GM12878 (cell line): Measurements from ENCODE around the gene TBC1D2B. TPM values are rescaled to one million over a fixed set of nuclear protein-coding genes. Genes with fewer than 3 reads are reported as not detected.

Experiments used
- ATAC-seq: fragments of 200-7000 bp; cut with Tn5 transposase; 3 replicates; pipeline ENCODE4 v1.9.1; 2020; ENCODE audit warnings: mild to moderate bottlenecking, moderate library complexity
- BruUV-seq: library from RNA; stranded (reverse); fragments of 400-500 nt; replicated peaks from 2 replicates; lab custom pipeline; 2021; lab: Mats Ljungman, UMichigan
- CTCF ChIA-PET: fragments of 300-600 bp; sonication (Branson Sonifier 250); formaldehyde crosslinking; extraction: SDS; loops from one replicate; lab custom pipeline; 2021; ENCODE audit warnings: inconsistent platforms; lab: Yijun Ruan, JAX
- POLR2A ChIA-PET: fragments of 350-600 bp; formaldehyde crosslinking; extraction: SDS; loops from one replicate; lab custom pipeline; 2021; ENCODE audit warnings: inconsistent platforms; lab: Charles Lee
- RAD21 ChIA-PET: fragments of 300-600 bp; sonication (Branson Sonifier 250); formaldehyde crosslinking; loops from one replicate; lab custom pipeline; 2023; ENCODE audit warnings: antibody characterized with exemption; ENCODE audit not compliant: unreplicated experiment; lab: Charles Lee
- SMC1A ChIA-PET: fragments of 300-600 bp; sonication (Branson Sonifier 250); formaldehyde crosslinking; loops from one replicate; lab custom pipeline; 2023; ENCODE audit not compliant: unreplicated experiment, uncharacterized antibody; lab: Charles Lee
- DNase-seq: peaks from one replicate; pipeline ENCODE4 v3.0.0-alpha.2; 2011; ENCODE audit warnings: low read depth, low spot score
- FAIRE-seq: peaks from 3 replicates; lab custom pipeline; 2011; peaks lifted over from hg19 to GRCh38; lab: Jason Lieb, UNC
- H2AFZ ChIP-seq: 2 replicates; pipeline ENCODE4 v1.6.0; 2011; ENCODE audit warnings: low read depth, low read length, control low read depth; ENCODE audit not compliant: control insufficient read depth
- H3K27ac ChIP-seq: 2 replicates; pipeline ENCODE4 v1.5.1; 2011; ENCODE audit warnings: control low read depth; ENCODE audit not compliant: control insufficient read depth, insufficient read depth
- H3K27me3 ChIP-seq, 2 experiments: replicated peaks in 1 of 2; 2 replicates each; pipeline versions ENCODE4 v1.6.0 to v1.6.1; 2011; ENCODE audit warnings: low read length in 1 of 2; ENCODE audit not compliant: control insufficient read depth in 2 of 2, insufficient read depth in 2 of 2
- H3K36me3 ChIP-seq, 2 experiments: 2 replicates each; pipeline ENCODE4 v1.5.1; 2011; ENCODE audit warnings: low read length in 1 of 2; ENCODE audit not compliant: control insufficient read depth in 2 of 2, insufficient read depth in 2 of 2
- H3K4me1 ChIP-seq: 2 replicates; pipeline ENCODE4 v1.6.1; 2011; ENCODE audit warnings: mild to moderate bottlenecking, low read length, moderate library complexity, mixed read lengths; ENCODE audit not compliant: control insufficient read depth, insufficient read depth
- H3K4me2 ChIP-seq: 2 replicates; pipeline ENCODE4 v1.6.0; 2011; ENCODE audit warnings: control low read depth; ENCODE audit not compliant: control insufficient read depth, insufficient read depth
- H3K4me3 ChIP-seq: fragments of 200-600 bp; sonication (generic); 2 replicates; pipeline ENCODE4 v1.5.1; 2016
- H3K79me2 ChIP-seq: 2 replicates; pipeline ENCODE4 v1.6.0; 2011; ENCODE audit warnings: low read length; ENCODE audit not compliant: control insufficient read depth, insufficient read depth
- H3K9ac ChIP-seq: 2 replicates; pipeline ENCODE4 v1.8.0; 2011; ENCODE audit warnings: low read length, control low read depth, mixed read lengths; ENCODE audit not compliant: control insufficient read depth, insufficient read depth
- H3K9me3 ChIP-seq: replicated peaks from 3 replicates; pipeline ENCODE4 v1.5.1; 2011; ENCODE audit warnings: mild to moderate bottlenecking, low read length; ENCODE audit not compliant: control insufficient read depth, insufficient read depth
- H4K20me1 ChIP-seq: 2 replicates; pipeline ENCODE4 v1.6.0; 2011; ENCODE audit not compliant: control insufficient read depth, insufficient read depth
- BCLAF1 ChIP-seq: fragments of 450-650 bp; IDR thresholded peaks from 2 replicates; pipeline ENCODE4 v1.6.1; 2017; ENCODE audit warnings: antibody characterized with exemption, mild to moderate bottlenecking, moderate library complexity
- BRCA1 ChIP-seq: IDR thresholded peaks from 2 replicates; pipeline ENCODE4 v1.6.1; 2011; ENCODE audit warnings: low read depth, low read length, improper control_type of control experiment
- TCF12 ChIP-seq: IDR thresholded peaks from 2 replicates; pipeline ENCODE4 v1.6.1; 2011; ENCODE audit warnings: low read depth, mild to moderate bottlenecking, low read length
- TCF3 ChIP-seq: IDR thresholded peaks from 2 replicates; pipeline ENCODE4 v1.6.1; 2012; ENCODE audit warnings: low read depth, mild to moderate bottlenecking, low read length, borderline replicate concordance; ENCODE audit not compliant: insufficient read depth
- USF1 ChIP-seq: IDR thresholded peaks from 2 replicates; pipeline ENCODE4 v1.6.1; 2011; ENCODE audit warnings: borderline replicate concordance, low read depth, mild to moderate bottlenecking, moderate library complexity, mixed read lengths, low read length; ENCODE audit not compliant: insufficient read depth; ENCODE audit errors: extremely low read length
- whole genome bisulfite sequencing: methylation state at CpG from one replicate; pipeline ENCODE4 v1.1.6; 2016; ENCODE audit warnings: low lambda C conversion rate; ENCODE audit not compliant: insufficient replicate concordance, insufficient coverage; ENCODE audit errors: missing lambda C conversion rate; 5-methylcytosine and 5-hydroxymethylcytosine counted together
- in situ Hi-C: fragments of 300-500 bp; cut with MboI; formaldehyde crosslinking; loops from 9 replicates; pipeline ENCODE4 v1.14.3; 2018; ENCODE audit warnings: mixed read lengths
- intact Hi-C: fragments of 100-400 bp; cut with micrococcal nuclease; formaldehyde crosslinking; loops from one replicate; pipeline ENCODE4 v1.14.2; 2022; ENCODE audit not compliant: unreplicated experiment
- polyA plus RNA-seq, 11 experiments: library from polyadenylated mRNA; depleted of rRNA in 4 of 11; unstranded in 6 of 11; stranded (reverse) in 5 of 11; fragments of >200 nt; fragmentation: Nextera tagmentation in 4 of 11; fragmentation: Illumina TruSeq in 1 of 11; extraction: Ambion mirVana in 4 of 11; extraction: Trizol in 1 of 11; gene quantifications; 1 replicate in 1 of 11; 2 replicates in 10 of 11; pipeline versions ENCODE4 v1.2.1 to v1.2.3, GENCODE V29; 2011 to 2016; ENCODE audit warnings: inconsistent platforms in 2 of 11, missing spikeins in 2 of 11, low read depth in 1 of 11
- total RNA-seq, 4 experiments: library from RNA; depleted of rRNA in 3 of 4; stranded (reverse); fragments of >200 nt in 3 of 4; fragmentation: Illumina TruSeq in 1 of 4; extraction: Trizol in 1 of 4; gene quantifications; 2 replicates each; pipeline versions ENCODE4 v1.2.1 to v1.2.3, GENCODE V29; 2013 to 2021
- TF ChIP-seq, protein P1 (sequence below): fragments of 450-650 bp; IDR thresholded peaks from 2 replicates; pipeline ENCODE4 v1.6.1; 2016; ENCODE audit warnings: mild to moderate bottlenecking

The TBC1D2B gene
- total and polyA plus RNA-seq, 10 of the 15 experiments (the other 5 are each of a cell fraction or from before 2014, with no cell fraction given), result 1.3 to 53.4 (median 19.4) TPM

DNA sequence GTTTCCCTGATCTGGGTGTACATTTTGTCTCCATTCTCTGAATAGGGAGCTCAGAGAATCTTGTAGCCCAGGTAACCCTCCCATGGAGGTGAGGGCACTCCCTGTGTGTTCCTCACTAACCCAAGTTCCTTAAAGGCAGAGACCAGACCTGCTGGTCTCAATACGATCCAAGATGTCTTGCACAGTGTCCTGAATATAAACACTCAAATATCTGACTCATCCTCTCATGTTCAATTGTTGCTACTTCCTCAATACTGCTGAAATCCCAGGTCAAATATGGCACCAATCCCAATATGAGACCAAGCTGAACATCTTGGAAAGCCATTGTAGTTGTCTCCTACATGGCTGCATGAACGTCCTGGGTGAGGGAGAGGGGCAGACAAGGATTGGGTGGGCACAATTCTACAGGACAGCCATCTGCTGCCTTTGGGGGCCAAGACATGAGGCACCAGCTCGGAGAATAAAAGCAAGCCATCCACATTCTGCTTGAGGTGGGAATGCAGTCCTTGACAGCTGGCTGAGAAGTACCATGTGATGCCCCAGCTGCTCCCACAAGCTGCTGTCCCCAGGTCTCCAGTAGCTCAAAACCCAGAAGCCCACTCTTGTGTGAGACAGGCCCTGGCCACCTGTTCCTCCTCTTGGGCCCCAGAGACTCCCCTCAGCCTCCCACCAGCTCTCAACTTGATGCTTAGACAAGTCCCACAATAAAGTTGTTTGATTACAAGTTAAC is 18.2 kb downstream of the TBC1D2B start:
- CTCF ChIA-PET, result interaction anchor here (0.8 to 8.2 kb wide), 11 partner anchors 9 to 149 kb away, joined by 3 to 87 read pairs (median 4); no protein-coding TSS in a partner anchor
- Histone ChIP-seq H3K9ac (no peak overlapping the region), H3K79me2 (peaks cover 90% of the 10 kb centered on the region), H3K4me3 (no peak overlapping the region), H2AFZ (no peak overlapping the region), H3K36me3 (no peaks in the 10 kb centered on the region; a peak in 1 of 4 replicates), H3K4me2 (peak overlapping the region; percentile 7; the same call in 1 of the 2 replicates), H3K27me3 (no peaks in the 10 kb centered on the region), H3K4me1 (peaks cover 61% of the 10 kb centered on the region), H4K20me1 (no peaks in the 10 kb centered on the region), H3K9me3 (no peaks in the 10 kb centered on the region), H3K27ac (peak overlapping the region; percentile 7; the same call in 1 of the 2 replicates)
- BruUV-seq, result no TSS peak
- FAIRE-seq (no peak), DNase-seq (no peak), ATAC-seq (no peak)
- SMC1A ChIA-PET, result interaction anchor here (1.0 to 8.1 kb wide), 10 partner anchors 10 to 55 kb away, joined by 3 to 119 read pairs (median 5); no protein-coding TSS in a partner anchor
- RAD21 ChIA-PET, result interaction anchor here (0.9 to 1.6 kb wide), 8 partner anchors 9 to 41 kb away, joined by 3 to 12 read pairs (median 4); no protein-coding TSS in a partner anchor
- POLR2A ChIA-PET, result interaction anchor here (0.9 to 5.7 kb wide), 6 partner anchors 9 to 27 kb away, joined by 3 to 50 read pairs (median 4); no protein-coding TSS in a partner anchor
- WGBS, result 70% methylated on average over 3 of the region's 3 CpGs
- intact Hi-C loops, result no loop called here
- in situ Hi-C loops, result no loop called here
- TF ChIP-seq TCF12, result 0 out of 2 replicates have a peak, but pooled peaks have one; percentile 43
- TF ChIP-seq, protein P1, sequence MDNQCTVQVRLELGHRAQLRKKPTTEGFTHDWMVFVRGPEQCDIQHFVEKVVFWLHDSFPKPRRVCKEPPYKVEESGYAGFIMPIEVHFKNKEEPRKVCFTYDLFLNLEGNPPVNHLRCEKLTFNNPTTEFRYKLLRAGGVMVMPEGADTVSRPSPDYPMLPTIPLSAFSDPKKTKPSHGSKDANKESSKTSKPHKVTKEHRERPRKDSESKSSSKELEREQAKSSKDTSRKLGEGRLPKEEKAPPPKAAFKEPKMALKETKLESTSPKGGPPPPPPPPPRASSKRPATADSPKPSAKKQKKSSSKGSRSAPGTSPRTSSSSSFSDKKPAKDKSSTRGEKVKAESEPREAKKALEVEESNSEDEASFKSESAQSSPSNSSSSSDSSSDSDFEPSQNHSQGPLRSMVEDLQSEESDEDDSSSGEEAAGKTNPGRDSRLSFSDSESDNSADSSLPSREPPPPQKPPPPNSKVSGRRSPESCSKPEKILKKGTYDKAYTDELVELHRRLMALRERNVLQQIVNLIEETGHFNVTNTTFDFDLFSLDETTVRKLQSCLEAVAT, result no peak
- TF ChIP-seq TCF3, result 0 out of 2 replicates have a peak, but pooled peaks have one; percentile 45
- peak; percentile 4 for TF ChIP-seq USF1
- no peak for TF ChIP-seq BRCA1
- TF ChIP-seq BCLAF1, result no peak
